ENCODE measurements around the gene CDCA5.

Gene CDCA5

DNA sequence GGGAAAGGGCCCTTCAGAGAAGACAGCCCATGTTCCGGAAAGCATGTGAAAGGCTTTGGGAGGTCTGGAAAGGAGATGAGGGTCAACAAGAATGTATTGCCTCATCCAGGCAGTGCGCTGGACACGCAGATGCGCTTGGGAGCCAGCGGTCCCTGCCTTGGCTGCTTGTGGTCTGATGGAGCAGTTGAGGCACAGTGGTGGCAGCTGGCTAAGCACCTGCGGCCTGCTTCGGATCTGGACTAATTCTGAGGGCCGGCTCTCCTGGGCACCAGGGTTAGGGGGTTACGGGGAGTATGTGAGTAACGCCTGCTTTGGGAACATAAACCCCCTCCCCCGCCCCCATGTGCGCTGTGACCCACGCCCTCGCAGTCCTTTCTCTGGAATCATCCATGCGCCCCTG lies 23.2 kb upstream of the CDCA5 start:
- DNase-seq (ENCODE audit: low read depth): no peak

- DNase-seq (ENCODE audit: low read depth): no peak
Observed at GRCh38 chr11:65104628-65105027, 20.8 kb upstream of the CDCA5 start.

DNA sequence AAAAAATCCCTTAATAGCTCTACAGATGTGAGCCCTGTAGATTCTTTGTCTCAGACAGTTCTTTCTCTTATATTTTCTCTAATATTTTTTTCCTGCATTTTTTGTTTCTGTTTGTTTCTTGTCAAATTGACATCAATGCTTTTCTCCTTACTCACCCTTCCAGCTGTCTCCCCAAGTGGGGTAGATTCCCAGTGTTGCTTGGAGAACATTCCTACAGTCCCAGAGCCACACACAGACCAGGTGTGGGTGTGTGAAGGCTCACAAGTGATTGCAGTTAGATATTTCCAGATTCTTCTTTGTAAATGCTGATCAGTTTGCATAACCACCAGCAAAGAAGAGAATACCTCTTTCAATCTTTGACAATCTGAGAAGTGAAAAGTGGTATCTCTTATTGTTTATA lies 19.6 kb upstream of the CDCA5 start:
- DNase-seq (ENCODE audit: low read depth): no peak

- no peak for DNase-seq (ENCODE audit: low read depth)
Observed at GRCh38 chr11:65102142-65103095, 18.6 kb upstream of the CDCA5 start.

DNA sequence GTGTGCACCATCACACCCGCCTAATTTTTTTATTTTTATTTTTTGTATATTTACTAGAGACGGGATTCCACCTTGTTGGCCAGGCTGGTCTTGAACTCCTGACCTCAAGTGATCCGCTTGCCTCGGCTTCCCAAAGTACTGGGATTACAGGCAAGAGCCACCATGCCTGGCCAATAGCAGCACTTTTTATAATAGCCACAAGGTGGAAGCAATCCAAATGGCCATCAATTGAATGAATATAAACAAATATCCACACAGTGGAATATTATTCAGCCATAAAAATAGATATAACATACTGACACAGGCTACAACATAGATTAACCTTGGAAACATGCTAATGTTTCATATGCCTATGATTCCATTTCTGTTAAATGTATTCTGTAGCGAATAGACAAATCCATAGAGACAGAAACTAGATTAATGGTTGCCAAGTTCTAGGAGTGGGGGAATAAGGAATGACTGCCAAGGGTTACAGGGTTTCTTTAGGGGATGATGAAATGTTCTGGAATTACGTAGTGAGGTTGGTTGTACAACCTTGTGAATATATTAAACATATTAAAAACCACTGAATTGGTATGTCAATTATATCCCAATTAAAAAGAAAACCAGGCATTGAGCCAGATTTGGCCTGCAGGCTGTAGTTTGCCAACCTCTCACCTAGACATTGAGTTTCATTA lies 17.0 kb upstream of the CDCA5 start:
- DNase-seq (ENCODE audit: low read depth): no peak

GRCh38 chr11:65096926-65097325 lies 13.1 kb upstream of the CDCA5 start:
- no peak for DNase-seq (ENCODE audit: low read depth)

DNA sequence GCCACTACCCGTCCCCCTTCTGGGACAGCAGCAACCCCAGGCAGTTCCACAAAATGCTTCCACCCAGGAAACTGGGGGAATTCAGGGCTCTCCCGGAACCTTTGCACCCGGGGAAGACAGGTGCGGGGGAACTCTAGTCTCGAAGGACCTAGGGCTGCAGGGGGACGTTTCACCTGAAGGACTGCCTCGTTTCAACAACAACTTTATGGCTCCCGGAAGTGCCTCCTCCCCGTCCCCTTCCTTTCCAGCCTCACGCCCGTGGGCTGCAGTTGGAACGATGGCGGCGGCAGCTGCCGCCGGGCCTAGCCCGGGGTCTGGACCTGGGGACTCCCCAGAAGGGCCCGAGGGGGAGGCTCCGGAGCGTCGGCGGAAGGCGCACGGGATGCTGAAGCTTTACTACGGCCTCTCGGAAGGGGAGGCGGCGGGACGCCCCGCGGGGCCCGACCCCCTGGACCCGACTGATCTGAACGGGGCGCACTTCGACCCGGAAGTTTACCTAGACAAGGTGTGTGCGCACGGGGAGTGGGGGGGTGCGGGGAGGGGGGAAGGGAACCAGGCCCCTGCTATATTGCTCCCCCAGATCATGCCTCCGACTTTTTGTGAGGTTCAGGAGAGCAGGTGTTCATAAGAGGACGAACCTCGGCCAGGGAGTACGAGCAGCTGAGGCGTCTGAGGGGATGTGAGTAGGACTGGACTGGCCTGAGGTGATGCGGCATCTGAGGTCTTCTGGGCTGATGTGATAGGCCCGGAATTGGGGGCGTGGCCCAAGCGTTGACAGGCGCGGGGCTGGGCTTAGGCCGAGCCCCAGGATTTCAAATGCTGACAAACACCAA lies 12.3 kb upstream of the CDCA5 start, which contains the start of gene VPS51:
TSS of gene VPS51 (plus strand) at position 241 of the 833 bp plus-strand sequence. CDS start at position 278, 37 bp downstream.
- peak; percentile 73 for DNase-seq (ENCODE audit: low read depth)

DNA sequence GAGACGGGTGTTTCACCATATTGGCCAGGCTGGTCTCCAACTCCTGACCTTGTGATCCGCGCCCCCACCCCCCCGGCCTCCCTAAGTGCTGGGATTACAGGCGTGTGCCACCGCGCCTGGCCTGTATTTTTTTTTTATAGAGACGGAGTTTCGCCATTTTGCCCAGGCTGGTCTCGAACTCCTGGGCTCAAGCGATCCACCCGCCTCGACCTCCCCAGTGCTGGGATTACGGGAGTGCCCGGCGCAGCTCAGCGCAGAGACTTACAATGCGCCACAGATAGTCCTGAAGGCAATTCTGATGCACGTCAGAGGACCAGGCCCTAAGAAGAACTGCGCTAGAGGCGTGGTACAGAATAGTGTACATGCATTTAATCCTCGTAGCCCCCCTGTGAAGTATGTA lies 11.6 kb upstream of the CDCA5 start:
- DNase-seq (ENCODE audit: low read depth): no peak

GRCh38 chr11:65090628-65091027 lies 6.8 kb upstream of the CDCA5 start:
- no peak for DNase-seq (ENCODE audit: low read depth)

DNA sequence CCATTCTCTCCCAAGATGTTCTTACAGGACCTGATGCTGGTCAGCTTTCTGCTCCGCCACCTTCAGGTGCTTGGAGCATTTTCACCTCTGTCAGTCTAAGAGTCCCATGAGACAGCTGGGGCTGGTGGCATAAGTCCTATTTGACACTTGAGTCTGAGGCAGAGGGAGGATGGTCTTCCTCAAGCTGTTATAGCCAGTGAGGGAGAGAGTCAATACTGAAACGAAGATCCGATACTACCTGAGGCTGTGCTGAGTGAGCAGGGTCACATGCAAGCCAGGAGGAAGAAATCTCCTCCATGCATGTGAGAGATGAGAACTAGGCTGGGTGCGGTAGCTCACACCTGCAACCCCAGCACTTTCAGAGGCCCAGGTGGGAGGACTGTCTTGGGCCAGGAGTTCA lies 5.8 kb upstream of the CDCA5 start:
- DNase-seq (ENCODE audit: low read depth): no peak

GRCh38 chr11:65087827-65088226 lies 4.0 kb upstream of the CDCA5 start:
- DNase-seq (ENCODE audit: low read depth): no peak

DNA sequence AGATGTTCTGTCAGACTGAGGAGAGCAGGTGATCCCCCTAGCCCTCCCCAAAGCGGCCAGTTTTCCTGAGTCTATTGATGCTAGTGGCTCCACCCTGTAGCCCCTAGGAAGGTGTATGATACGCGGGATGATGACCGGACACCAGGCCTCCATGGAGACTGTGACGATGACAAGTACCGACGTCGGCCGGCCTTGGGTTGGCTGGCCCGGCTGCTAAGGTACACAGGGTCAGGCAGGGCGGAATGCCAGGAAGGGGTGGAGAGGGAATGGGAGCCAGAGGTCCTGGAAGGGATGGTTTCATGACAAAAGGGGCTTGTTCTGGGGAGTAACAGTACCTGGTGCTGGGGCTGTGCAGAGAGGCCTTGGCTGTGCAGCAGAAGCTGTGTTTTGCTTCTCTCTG lies 3.4 kb upstream of the CDCA5 start:
- DNase-seq (ENCODE audit: low read depth): no peak

DNA sequence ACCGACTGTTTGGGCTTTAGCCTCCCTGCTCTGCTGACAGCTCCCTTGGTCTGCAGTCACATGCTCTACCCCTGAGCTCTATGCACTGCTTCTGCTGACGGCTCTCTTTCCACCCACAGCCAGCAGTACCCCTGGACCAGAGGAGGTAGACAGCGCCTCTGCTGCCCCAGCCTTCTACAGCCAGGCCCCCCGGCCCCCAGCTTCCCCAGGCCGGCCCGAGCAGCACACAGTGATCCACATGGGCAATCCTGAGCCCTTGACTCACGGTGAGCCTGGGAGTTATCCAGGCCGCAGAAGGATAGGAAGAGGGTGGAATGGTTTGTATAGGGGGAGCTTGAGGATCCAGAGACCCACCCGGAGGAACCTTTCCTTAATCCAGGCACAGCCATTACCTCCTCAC lies 3.0 kb upstream of the CDCA5 start:
- no peak for DNase-seq (ENCODE audit: low read depth)

- DNase-seq (ENCODE audit: low read depth): no peak
Observed at GRCh38 chr11:65085446-65085845, 1.6 kb upstream of the CDCA5 start.

GRCh38 chr11:65084598-65085375 lies 947 bp upstream of the CDCA5 start:
- DNase-seq (ENCODE audit: low read depth): no peak

- no peak for DNase-seq (ENCODE audit: low read depth)
Observed at GRCh38 chr11:65083134-65083833, 556 bp downstream of the CDCA5 start.

GRCh38 chr11:65078786-65079342 lies 5.0 kb downstream of the CDCA5 start:
- DNase-seq (ENCODE audit: low read depth): no peak

- no peak for DNase-seq (ENCODE audit: low read depth)
Observed at GRCh38 chr11:65078151-65078550, 5.7 kb downstream of the CDCA5 start.

DNA sequence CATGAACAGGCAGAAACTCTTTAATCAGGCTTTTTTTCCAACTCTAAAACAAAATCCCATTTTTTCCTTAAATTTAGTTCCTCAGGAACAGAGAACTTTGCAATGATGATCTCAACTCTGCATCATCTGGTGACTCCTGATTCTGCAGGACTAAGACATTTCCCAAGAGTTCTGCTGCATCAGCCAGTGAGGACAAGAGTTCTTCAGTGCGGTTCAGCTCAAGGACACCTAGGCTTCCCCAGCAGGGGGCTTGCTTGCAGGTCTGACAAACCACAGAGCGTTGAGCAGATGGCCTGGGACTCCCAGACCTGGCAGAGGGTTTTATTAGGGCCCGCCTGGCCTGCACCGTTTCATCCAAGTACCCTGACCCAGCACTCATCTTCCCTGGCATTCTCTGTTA lies 6.4 kb downstream of the CDCA5 start:
- DNase-seq (ENCODE audit: low read depth): no peak

- DNase-seq (ENCODE audit: low read depth): no peak
Observed at GRCh38 chr11:65072631-65072966, 11.2 kb downstream of the CDCA5 start.

All from HS-27A (cell line).